Upper lobe of left lung (tissue), 4 donors: Measurements from ENCODE around the gene ADAMTS2.

Source experiments
- CTCF ChIP-seq, 6 experiments: fragments of 450-650 bp in 4 of 6; fragments of 200-600 bp in 2 of 6; sonication (generic) in 2 of 6; IDR thresholded peaks; one replicate each; pipeline ENCODE4 v1.5.1; 2016 to 2019; ENCODE audit warnings: antibody characterized with exemption in 6 of 6
- EP300 ChIP-seq, 4 donors: sonication (generic); formaldehyde crosslinking; IDR thresholded peaks; one replicate each; pipeline ENCODE4 v1.5.1; 2017; ENCODE audit warnings: antibody characterized with exemption in 4 of 4, control low read depth in 2 of 4
- POLR2A ChIP-seq, 4 donors: fragments of 450-650 bp; IDR thresholded peaks; one replicate each; pipeline ENCODE4 v1.5.1; 2016 to 2017; ENCODE audit warnings: antibody characterized with exemption in 4 of 4, mild to moderate bottlenecking in 2 of 4

DNA sequence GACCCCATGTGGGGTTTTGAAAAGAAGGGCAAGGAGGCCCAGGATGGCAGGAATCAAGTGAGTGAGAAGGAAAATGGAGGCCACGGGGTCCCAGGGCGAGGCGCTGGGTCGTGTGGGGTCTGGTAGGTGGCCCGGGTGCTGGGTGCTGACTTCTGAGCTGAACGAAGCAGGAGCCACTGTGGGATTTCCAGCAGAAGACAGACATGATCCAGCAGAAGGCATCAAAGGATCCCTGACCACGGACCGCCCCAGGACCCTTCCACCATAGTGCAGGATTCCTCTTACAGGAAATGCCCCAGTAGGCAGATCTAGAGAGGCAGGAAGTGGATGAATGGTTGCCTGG lies 106.7 kb downstream of the ADAMTS2 start:
- TF ChIP-seq EP300 (IDR thresholded peaks at IDR 0.05), result no peak
- TF ChIP-seq CTCF (IDR thresholded peaks at IDR 0.05), result no peak
- TF ChIP-seq POLR2A (IDR thresholded peaks at IDR 0.05), result no peak
